ENCODE data around the gene NFX1.

NFX1 gene

DNA sequence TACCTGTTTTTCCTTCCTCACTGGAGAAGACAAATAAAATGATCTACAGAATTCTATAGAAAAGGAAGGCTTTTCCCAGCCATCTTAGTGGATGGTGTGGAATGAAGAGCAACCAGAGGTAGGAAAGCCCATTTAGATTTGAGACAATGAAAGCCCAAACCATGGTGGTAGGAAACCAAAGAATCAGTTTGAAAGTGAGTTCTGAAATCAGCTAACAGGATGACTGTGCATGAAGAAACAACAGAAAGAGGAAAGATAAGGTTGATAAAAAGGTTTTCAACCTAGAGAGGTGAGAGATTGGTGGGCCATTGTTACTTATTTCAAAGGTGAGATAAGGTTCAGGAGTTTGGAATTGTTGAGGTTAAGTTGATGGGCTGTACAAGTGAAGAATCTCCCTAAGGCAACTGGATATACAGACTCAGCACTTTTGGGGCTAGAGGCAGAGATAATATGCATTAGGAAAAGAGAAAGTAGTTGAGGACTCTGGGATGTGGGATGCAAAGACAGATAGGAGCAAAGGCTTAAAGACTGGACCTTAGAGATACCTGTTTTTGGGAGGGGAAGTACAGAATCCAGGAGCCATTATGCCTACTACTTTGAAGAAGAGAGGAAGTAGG, 23.1 kb upstream of the NFX1 start:
- DNase-seq (ENCODE audit: low read depth) = no peak

DNA sequence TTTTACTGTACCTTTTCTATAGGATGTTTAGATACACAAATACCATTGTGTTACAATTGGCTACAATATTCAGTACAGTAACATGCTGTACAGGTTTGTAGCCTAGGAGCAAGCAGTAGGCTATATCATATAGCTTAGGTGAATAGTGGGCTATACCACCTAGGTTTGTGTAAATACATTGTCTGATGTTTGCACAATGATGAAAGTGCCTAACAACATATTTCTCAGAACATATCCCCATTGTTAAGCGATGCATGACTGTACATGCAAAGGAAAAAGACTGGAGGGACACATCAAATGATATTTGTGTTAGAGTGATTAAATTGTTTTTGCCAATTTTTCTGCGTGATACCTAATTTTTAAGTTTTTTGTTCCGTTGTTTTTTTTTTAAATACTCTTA, 20.2 kb upstream of the NFX1 start:
- DNase-seq (ENCODE audit: low read depth) = no peak

DNA sequence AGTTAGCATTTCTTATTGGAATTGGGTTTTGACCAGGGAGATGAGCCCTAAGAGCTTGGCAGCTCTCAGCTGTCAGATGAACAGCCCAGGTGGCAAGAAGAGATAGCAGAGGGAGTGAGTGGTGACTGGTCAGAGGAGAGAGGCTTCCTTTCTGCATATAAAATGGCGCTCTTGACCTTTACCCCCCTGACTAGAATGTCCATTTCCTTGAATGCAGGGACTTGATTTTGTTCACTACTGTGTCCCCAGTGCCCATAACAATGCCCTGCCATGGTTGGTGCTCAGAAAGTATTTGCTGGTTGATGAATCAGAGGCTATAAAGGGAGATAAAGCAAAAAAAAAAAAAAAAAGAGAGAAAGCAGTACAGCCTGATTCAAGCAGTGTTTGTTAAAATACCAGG, 18.3 kb upstream of the NFX1 start:
- DNase-seq (ENCODE audit: low read depth) = no peak

DNA sequence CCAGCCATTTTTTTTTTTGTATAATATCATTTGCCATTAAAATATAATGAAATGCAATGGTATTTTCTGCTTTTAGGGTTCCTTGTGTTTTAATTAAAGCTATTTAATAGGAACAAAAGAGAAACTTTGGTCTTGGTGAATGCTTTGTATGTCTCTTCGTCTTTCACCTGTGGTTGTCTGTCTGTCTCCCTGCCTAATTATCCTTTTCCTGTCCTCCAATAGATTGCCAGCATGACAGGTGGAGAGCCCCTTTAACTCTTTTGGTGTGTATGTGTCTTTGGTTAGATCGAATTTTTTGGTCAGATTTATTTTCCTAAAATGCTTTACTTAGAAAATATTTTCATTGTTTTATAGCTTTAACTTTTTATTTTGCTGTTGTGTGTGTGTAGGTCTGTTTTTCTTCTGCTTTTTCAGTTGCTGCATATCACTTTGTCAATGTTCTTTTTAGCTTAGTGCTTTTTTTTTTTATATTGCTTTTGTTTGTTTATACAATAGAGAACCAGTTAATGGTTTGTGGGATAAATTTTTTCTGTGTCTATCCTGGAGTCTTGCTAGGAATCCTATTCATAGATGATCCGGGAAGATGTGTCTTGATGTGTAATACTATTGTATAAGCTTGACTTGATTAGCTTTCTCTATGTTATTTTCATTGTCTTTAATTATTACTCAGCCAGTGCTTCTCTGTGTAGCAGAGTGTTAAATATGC, 16.9 kb upstream of the NFX1 start:
- no peak for DNase-seq (ENCODE audit: low read depth)

DNA sequence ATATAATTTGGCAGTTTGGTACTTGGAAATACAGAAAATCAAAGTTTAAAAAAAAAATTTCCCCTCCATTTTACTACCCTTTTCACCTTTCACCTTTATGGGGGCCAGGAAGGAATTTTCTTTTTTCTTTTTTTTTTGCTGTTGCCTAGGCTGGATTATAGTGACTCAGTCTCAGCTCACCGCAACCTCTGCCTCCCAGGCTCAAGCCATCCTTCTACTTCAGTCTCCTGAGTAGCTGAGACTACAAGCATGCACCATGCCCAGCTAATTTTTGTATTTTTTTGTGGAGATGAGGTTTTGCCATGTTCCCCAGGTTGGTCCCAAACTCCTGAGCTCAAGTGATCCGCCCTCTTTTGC, 16.4 kb upstream of the NFX1 start:
- no peak for DNase-seq (ENCODE audit: low read depth)

DNA sequence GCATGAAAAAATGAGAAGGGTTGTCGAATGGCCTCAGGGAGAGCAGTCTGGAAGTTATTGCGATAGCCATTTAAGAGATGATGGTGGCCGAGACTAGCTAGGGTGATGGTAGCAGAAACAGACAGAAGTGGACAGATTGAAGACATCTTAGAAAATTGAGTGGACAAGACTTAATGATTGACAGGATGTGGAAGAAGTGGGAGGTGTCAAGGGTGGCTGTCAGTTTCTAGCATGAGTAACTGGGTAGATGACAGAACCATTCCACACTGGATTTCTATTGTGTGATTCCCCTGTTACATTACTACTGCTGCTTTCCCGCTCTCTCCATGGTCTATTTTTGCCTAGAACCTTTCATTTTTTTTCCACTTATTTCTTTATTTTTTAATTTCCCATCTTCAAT, 12.8 kb upstream of the NFX1 start:
- no peak for DNase-seq (ENCODE audit: low read depth)

DNA sequence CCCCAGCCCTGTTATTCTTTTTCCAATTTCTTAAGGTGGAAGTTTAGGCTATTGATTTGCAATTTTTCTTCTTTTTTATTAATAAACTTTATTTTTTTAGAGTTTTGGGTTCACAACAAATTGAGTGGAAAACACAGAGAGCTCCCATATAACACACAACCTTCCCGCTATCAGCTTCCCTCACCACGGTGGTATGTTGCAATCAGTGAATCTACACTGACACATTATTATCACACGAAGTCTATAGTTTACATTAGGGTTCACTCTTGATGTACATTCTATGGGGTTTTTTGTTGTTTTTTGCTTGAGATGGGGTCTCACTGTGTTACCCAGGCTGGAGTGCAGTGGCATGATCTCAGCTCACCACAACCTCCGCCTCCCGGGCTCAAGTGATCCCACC, 4.8 kb upstream of the NFX1 start:
- no peak for DNase-seq (ENCODE audit: low read depth)

DNA sequence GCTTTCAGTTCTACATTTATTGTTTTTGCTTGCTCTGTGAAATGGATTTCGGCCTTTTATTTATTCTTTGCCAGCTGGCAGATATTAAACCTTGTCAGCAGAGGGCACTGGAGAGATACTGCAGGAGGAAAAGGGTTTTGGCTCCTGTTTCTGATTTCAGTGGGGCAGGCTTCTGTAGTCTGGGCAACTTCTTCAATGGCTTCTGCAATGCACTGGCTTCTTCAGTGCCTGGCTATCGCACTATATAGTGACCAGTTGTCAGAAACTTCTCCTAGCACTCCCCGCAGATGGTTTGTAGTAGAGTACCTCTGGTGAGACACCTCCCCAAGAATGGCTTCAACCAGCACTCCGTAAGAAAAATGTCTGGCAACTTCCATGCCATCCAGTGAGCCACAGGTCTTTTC, 3.2 kb upstream of the NFX1 start:
- no peak for DNase-seq (ENCODE audit: low read depth)

DNA sequence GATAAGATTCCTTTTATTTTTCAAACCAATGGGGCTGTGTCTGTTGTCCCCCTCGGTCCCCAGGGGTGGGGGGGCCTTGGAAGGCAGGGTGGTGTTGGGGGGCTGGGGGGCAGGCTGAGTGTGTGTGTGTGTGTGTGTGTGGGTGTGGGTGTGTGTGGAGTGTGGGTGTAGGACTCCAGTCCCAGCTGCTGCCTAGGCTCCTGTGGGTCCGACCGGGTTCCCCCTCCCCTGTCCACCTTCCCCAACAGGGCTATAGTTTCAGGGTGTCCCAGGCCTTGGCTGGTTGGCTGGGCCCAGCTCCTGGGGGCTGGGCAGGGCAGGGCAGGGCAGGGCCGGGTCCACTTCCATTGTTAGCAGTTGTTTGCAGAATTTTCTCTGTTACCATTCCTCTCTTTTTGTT, 2.1 kb upstream of the NFX1 start:
- DNase-seq (ENCODE audit: low read depth) = no peak

DNA sequence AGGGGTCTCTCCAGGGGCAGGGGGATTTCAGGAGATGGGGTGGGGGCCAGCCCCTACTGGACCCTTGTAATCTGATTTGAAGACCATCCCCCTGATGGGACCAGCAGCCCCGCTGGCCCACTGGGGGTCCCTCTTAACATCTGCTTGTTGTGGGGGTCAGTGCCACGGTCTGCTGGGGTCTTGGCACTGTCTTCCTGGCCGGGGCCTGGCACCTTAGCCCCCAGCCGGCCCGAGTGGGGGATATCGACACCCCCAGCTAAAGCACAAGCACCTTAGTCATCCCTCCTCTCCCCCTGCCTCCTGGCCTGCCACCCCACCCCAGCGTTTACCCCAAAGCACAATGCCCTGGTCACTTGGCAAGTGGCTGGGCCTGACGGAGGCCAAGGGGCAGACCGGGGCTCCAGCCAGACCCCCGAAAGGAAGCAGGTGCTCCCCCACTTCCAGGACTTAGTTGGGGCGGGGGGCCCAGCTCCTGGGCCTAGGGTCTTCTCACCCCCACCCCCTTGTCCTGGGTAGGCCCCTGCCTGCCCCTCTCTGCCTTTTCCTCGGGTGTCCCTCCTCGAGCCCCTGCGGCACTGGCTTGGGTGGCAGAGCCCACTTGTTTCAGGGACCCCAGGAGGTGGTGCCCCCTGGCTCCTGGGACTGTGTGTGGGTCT, 1.4 kb upstream of the NFX1 start:
- DNase-seq (ENCODE audit: low read depth) = no peak

DNA sequence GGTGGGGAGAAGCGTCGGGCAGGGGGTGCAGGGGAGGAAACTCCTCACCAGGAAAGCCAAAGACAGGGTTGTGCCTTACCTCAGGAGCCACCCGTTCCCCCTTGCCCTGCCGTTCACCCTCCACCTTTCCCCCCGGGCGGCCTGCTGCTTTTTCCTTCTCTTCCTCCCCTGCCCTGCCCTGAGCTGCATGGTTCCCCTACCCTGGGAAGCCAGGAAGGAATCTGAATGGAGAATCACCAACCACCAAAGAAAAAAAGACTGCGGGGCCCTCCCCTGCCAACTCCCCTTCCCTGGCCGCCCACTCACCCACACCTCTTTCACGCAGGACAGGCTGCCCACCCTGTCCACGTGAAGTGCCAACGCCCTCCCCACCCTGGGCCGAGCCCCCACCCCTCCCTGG, 820 bp upstream of the NFX1 start:
- no peak for DNase-seq (ENCODE audit: low read depth)

DNA sequence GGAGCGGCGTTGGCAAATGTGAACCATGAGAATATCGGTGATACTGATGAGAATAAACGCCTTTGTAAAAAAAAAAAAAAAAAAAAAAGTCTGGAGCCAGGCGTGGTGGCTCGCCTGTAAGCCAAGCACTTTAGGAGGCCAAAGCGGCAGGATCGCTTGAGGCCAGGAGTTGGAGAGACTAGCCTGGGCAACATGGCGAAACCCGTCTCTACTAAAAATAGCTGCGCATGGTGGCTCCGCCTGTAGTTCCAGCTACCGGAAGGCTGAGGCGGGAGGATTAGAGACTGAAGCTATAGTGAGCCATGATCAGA, 425 bp upstream of the NFX1 start:
- no peak for DNase-seq (ENCODE audit: low read depth)

DNA sequence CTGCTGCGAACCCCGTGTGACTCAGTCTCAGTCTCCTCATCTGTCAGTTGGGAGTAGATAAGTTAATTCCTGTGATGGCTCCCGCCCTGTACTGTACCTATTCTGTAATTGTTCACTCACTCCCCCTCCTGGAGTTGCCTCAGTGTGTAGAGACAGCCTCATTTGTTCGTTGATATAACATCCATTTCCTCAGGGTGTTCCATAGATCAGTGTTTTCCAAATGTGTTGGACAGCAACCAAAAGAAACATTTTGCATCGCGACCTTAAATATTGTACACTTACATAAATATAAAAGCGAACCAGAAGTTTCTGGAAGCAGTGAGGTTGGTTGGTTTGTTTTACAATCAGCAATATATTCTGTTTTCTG, 698 bp downstream of the NFX1 start:
- no peak for DNase-seq (ENCODE audit: low read depth)

DNA sequence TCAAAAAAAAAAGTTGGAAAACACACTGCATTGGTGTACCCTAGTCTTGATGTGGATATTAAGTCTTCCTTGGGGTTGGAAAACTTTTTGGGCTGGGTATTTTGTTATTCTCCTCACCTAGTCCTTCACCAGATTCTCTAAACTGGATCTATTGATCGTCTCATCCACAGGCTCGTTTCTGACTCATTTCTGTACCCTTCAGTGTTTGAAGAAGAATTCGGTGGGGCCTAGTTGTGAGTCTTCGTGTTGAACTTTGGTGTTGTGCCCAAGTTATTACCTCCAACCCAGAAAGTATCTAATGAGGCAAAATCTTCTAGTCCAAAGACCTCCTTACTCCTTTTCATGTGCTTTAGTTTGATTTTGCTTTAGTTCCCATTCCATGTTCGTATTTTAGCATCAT, 1.6 kb downstream of the NFX1 start:
- no peak for DNase-seq (ENCODE audit: low read depth)

DNA sequence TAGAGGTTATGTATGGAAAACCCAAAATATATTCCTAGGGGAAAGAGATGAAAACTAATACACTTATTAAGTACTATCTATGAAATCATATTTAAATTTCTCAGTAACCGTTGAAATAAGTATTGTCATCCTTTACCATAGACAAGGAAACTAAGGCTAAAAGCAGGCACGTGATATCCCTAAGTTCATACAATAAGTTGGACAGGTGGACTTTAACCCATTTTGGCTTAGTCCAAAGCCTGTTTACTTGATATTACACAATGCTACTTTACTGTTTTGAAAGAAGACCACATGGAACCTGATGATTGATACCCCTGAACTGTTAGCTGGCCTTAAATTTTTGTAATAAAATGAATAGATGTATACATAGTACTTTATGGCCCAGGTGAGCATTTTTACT, 3.5 kb downstream of the NFX1 start:
- DNase-seq (ENCODE audit: low read depth) = no peak

DNA sequence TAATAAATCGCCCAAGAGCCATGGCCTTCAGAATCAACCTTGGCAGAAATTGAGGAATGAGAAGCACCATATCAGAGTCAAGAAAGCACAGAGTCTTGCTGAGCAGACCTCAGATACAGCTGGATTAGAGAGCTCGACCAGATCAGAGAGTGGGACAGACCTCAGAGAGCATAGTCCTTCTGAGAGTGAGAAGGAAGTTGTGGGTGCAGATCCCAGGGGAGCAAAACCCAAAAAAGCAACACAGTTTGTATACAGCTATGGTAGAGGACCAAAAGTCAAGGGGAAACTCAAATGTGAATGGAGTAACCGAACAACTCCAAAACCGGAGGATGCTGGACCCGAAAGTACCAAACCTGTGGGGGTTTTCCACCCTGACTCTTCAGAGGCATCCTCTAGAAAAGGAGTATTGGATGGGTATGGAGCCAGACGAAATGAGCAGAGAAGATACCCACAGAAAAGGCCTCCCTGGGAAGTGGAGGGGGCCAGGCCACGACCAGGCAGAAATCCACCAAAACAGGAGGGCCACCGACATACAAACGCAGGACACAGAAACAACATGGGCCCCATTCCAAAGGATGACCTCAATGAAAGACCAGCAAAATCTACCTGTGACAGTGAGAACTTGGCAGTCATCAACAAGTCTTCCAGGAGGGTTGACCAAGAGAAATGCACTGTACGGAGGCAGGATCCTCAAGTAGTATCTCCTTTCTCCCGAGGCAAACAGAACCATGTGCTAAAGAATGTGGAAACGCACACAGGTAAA, 4.5 kb downstream of the NFX1 start:
- no peak for DNase-seq (ENCODE audit: low read depth)

DNA sequence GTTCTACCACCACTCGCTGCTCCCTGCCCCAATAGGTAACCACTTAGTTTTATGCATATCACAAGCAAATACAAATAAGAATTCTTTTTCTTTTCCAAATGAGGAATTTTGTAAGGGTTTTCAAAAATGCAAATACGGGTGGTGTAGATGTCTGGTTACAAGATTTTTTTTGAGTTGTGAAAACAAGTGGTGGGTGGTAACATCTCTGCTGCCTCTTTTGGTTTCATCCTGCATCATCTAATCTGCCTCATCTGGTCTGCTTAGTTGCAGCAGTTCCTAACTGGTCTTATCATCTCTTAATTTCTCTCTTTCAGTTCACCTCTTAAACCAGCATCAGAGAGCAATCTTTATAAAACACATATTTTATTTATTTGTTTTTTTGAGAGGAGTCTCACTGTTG, 5.3 kb downstream of the NFX1 start:
- no peak for DNase-seq (ENCODE audit: low read depth)

DNA sequence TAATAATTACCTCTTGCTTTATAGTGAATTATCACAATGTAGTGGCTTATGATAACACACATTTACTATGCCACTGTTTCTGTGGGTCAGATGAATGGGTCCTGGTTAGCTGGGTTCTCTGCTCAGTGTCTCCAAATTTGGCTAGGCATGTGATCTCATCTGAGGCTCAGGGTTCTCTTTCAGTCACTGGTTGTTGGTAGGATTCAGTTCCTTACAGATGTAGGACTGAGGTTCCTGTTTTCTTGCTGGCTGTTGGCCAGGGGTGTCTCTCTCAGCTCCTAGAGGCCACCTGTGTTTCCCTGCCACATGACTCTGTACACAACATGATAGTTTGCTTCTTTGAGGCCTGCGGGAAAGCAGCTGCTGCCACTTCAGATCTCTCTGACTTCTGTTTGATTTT, 7.1 kb downstream of the NFX1 start:
- DNase-seq (ENCODE audit: low read depth) = no peak

DNA sequence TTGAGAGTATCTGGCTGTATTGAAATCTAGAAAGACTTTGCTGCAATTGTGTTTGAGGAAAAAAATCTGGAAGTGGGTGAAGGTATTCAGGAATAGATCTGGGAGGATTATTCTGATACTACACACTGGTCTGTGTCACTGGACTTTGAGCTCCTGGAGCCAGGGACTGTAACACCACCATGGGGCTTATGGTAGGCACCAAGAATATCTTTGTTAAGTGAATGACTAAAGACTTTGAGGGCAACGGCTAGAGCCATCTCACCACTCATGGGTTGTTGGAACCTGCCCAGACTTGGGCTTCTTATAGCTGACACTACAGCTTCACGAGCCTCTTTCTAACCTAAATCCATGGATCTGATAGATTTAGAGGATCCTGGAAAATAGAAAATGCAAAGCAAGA, 10.2 kb downstream of the NFX1 start:
- no peak for DNase-seq (ENCODE audit: low read depth)

DNA sequence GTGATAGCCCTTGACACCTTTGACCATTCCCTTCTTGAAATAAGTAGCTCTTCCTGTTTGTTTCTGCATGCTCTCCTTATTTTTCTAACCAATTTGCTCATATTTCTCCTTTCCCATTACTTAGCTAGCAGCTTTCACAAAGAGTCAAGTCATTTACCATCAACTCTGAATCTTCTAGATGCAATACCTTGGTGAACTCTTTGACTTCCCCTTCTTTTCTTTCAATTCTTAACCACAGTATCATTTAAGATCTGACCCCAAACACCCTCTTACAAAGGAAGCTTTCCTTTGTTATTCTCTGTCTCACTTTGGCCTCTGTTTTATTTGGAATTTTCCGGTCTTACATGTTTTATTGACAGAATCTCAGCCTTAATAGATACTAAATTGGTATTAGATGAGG, 14.0 kb downstream of the NFX1 start:
- DNase-seq (ENCODE audit: low read depth) = no peak

DNA sequence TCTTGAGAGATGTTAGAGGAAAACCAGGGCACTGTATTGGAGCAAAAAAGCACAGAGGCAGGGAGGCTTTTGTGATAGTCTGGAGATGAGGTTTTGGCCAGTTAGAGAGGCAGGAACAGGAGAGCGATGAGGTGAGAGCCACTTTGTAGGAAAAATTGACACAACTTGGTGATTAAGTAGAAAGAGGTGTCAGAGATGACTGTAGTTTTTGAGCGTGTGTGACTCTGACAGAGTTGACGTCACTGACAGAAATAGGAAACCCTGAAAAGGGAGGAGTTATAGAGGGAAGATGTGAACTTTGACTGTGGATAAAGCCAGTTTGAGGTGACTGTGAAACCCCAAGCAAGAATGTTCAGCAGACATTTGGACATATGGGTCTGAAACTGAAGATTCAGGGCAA, 15.7 kb downstream of the NFX1 start:
- DNase-seq (ENCODE audit: low read depth) = no peak

DNA sequence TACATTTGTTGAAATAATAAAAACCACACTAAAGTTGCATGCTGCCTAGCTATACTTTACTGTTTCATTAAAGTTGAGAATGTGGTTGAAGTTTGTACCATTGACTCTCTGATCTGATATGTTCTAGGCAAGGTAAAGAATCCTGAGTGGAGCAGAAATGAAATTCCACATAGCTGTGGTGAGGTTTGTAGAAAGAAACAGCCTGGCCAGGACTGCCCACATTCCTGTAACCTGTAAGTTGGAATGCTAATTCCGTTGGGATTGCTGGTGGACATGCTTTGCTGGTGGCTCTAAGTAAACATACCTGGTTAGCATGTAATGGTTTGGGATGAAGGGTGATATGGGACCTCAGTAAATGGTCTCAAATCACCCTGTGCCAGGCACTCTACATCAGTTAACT, 16.8 kb downstream of the NFX1 start:
- DNase-seq (ENCODE audit: low read depth) = no peak

DNA sequence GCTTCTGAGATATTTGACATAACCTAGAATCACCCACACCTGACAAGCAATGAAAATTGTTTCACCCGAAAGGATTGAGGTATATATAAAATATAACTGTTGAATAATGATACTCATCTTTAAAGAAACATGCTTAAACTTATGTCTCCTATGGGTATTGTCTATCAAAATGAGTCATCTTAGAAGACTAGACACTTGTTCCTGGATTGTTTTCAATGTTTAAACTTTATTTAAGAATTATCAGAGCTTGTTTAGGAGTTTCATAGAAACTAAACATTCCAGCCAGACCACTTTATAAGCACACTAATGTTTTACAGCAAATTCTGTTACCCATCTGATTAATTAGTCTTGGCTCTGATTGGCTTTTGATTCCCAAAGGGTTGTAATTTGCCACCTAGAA, 19.6 kb downstream of the NFX1 start:
- no peak for DNase-seq (ENCODE audit: low read depth)

DNA sequence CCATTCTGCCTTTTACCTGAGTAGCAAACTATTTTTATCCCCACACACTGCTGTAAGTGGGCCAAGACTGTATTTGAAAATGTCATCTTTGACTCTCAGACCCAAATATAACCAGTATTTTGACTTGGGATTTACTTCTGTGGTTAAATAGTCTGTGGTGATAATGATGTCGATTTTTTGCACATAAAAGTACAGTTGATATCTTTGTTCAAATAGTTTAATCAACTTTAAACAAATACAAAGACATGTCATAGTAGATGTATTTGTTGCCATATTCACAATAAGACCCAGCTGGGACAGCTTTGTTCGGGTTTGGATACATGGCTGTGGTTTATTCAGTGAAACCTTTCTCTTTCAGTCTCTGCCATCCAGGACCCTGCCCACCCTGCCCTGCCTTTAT, 20.4 kb downstream of the NFX1 start:
- DNase-seq (ENCODE audit: low read depth) = no peak
